ENCODE results near the gene MYH10. TPM values are rescaled to one million over a fixed set of nuclear protein-coding genes. Genes with fewer than 3 reads are reported as not detected.

The MYH10 gene
- total RNA-seq, 1 donor from 2014 or later = 3.4 TPM

DNA sequence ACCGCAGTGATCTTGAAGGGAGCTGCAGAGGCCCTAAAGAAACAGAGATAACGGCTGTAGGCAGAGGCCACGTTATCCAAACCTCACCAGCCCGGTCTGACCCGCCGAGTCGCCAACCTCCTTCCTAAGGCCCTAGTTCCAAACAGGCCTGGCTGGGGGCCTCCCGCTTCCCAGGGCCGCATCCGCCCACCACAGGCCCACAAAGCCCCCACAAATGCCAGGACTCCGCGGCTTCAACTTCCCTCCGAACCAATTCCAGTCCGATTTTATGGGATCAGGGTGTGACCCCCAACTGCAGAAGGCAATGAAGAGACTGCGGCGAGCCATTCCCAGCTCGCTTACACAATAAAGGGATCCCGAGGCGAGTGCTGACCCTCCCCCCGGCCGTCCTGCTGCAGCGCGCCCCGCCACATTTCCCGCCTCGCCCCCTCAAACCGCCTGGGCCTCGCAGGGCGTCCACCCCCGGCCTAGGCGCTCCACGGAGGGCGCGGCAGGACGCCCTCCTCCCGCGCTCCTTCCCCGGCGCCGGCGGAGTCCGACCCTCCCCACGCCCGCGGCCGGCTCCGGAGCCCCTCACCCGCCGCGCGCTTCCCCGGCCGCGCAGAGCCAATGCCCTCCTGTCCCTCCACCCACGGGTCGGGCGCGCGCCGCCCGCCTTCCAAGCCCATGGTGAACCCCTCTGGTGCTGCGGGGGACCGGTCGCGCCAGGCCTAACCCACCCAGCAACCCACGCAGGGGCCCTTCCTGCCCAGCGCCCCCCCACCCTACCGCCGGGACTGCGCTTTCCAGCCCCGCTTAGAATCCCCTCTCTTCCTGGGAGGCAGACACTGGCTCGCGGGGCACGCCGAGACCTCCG is 926 bp downstream of the MYH10 start:
- TF ChIP-seq, protein P1, sequence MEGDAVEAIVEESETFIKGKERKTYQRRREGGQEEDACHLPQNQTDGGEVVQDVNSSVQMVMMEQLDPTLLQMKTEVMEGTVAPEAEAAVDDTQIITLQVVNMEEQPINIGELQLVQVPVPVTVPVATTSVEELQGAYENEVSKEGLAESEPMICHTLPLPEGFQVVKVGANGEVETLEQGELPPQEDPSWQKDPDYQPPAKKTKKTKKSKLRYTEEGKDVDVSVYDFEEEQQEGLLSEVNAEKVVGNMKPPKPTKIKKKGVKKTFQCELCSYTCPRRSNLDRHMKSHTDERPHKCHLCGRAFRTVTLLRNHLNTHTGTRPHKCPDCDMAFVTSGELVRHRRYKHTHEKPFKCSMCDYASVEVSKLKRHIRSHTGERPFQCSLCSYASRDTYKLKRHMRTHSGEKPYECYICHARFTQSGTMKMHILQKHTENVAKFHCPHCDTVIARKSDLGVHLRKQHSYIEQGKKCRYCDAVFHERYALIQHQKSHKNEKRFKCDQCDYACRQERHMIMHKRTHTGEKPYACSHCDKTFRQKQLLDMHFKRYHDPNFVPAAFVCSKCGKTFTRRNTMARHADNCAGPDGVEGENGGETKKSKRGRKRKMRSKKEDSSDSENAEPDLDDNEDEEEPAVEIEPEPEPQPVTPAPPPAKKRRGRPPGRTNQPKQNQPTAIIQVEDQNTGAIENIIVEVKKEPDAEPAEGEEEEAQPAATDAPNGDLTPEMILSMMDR (IDR thresholded peaks at IDR 0.05) = no peak
- Mint-ChIP-seq H3K27ac (peak overlapping the region; percentile 61), H3K4me1 (peaks cover 19% of the 10 kb centered on the region), H3K27me3 (peaks cover 38% of the 10 kb centered on the region), H3K36me3 (ENCODE audit: low read depth) (no peaks in the 10 kb centered on the region), H3K9me3 (no peaks in the 10 kb centered on the region), H3K4me3 (peak overlapping the region; percentile 97)
- ATAC-seq (ENCODE audit: low read depth) = no peak
- intact Hi-C loops (cut with micrococcal nuclease) = loop anchor here (2.0 to 10.0 kb wide), 5 partner anchors 117 to 948 kb away; partner anchors contain the start of genes CFAP52, NDEL1, NTN1 and STX8
- peak; percentile 29 for DNase-seq
- ChIA-PET CTCF (no interaction called here), POLR2A (interaction anchor here (0.7 to 1.6 kb wide), 2 partner anchors 194 to 707 kb away, joined by 3 to 6 read pairs; partner anchors contain the start of gene NDEL1)

DNA sequence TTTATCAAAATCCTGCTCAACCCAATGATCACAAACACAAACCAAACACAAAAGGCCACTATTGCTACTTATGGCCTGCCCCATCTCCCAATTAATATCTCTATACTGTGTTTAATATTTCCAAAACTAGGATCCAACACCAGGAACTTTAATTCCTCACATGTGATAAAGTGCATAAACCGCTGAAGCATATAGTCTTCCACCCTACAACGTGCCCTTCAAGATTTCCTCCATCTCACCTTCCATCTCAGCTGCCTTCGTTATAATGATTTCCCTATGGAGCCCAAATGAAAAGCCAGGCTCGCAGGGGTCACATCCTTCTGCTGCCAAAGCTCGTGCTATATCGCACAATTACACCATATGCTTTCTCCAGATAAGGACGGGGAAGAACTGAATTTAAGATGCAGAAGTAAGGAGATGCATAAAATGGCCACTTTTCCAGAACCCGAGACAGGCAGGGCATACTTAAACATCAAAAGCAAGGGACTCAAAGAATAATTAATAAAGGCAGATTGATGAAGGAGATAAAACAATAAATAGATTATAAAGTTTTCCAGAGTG is 1.8 kb downstream of the MYH10 start:
- Mint-ChIP-seq H3K27me3 (peaks cover 42% of the 10 kb centered on the region), H3K36me3 (ENCODE audit: low read depth) (no peaks in the 10 kb centered on the region)
- TF ChIP-seq, protein P1 (IDR thresholded peaks at IDR 0.05) = no peak

DNA sequence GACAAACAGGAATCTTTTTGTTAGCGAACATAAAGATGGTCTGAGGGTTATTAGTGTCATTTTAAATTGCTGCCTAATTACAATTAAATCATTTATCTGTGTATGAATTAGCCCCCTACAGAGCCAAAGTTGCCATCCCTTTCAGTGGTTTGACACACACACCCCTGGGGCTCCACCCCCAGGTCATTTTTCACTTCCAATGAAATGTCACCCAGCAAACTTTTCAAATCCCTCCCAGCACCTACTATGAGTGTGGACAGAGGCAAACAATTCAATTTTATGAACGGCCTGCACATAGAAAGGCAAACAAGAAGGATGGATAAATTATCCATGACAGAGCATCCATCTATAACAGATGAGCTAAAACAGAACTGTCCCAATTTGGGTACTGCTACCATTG is 2.4 kb downstream of the MYH10 start:
- Mint-ChIP-seq H3K4me3 (no peak overlapping the region), H3K9me3 (no peaks in the 10 kb centered on the region), H3K27me3 (peaks cover 39% of the 10 kb centered on the region), H3K4me1 (peaks cover 19% of the 10 kb centered on the region), H3K36me3 (ENCODE audit: low read depth) (no peaks in the 10 kb centered on the region), H3K27ac (no peak overlapping the region)
- CTCF ChIA-PET = no interaction called here
- intact Hi-C loops (cut with micrococcal nuclease) = no loop called here
- POLR2A ChIA-PET = no interaction called here
- ATAC-seq (ENCODE audit: low read depth) = no peak
- TF ChIP-seq, protein P1 (IDR thresholded peaks at IDR 0.05) = no peak
- DNase-seq = no peak

More for the DNA sequence above, 1.8 kb downstream of the MYH10 start:
- POLR2A ChIA-PET = no interaction called here
- intact Hi-C loops (cut with micrococcal nuclease) = no loop called here
- ATAC-seq (ENCODE audit: low read depth) (no peak), DNase-seq (no peak)
- CTCF ChIA-PET = no interaction called here
- H3K4me3 Mint-ChIP-seq = no peak overlapping the region
- no peak overlapping the region for H3K27ac Mint-ChIP-seq
- H3K9me3 Mint-ChIP-seq = no peaks in the 10 kb centered on the region
- peaks cover 19% of the 10 kb centered on the region for H3K4me1 Mint-ChIP-seq

DNA sequence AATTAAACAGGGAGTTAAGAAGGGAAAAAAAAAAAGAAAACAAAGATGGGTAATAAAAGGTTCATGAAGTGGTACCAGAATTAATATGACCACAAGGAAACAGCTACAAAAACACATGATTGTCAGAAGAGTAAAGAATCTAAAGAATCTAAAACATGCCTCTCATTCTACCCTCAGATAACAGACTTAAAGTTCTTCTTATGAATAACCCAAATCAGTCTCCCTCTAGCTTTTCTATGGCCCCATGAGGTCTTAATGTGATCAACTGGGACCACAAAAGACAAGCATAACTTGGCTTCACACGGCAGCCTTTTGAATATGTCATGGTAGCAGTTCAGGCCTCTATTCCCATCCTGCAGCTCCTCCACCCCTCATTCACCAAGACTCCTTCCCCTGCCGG is 6.9 kb downstream of the MYH10 start:
- ChIA-PET POLR2A (interaction anchor here (0.5 kb wide), 1 partner anchor 1460 kb away, joined by 5 read pairs; no protein-coding TSS in a partner anchor), CTCF (no interaction called here)
- no peak overlapping the region for H3K27ac Mint-ChIP-seq
- H3K9me3 Mint-ChIP-seq = no peaks in the 10 kb centered on the region
- H3K4me1 Mint-ChIP-seq = no peaks in the 10 kb centered on the region
- ATAC-seq (ENCODE audit: low read depth) (no peak), DNase-seq (no peak)
- no peak overlapping the region for H3K4me3 Mint-ChIP-seq
- TF ChIP-seq, protein P1 (IDR thresholded peaks at IDR 0.05) = no peak
- H3K36me3 Mint-ChIP-seq (ENCODE audit: low read depth) = no peaks in the 10 kb centered on the region
- peaks cover 36% of the 10 kb centered on the region for H3K27me3 Mint-ChIP-seq
- intact Hi-C loops (cut with micrococcal nuclease) = no loop called here

DNA sequence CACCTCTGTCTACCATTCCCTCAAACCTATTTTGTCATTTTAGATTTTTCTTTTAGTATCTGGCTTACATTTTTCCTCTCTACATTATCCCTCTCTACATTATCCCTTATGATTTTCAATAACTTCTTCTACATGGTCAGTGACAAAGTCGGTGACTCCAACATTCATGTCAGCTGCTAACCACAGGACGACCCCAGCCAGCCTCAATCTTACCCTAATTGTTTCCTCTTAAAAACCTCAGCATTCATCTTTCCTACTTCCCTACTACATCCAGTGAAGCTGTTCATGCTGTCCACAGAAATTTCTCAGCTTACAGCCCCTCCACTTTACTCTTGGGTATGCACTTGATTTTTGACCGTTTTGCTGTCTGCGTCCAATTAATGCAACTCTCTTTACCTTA is 8.3 kb downstream of the MYH10 start:
- POLR2A ChIA-PET = no interaction called here
- ATAC-seq (ENCODE audit: low read depth) (no peak), DNase-seq (no peak)
- Mint-ChIP-seq H3K36me3 (ENCODE audit: low read depth) (no peaks in the 10 kb centered on the region), H3K27me3 (peaks cover 23% of the 10 kb centered on the region), H3K27ac (no peak overlapping the region), H3K9me3 (no peaks in the 10 kb centered on the region), H3K4me3 (no peak overlapping the region), H3K4me1 (no peaks in the 10 kb centered on the region)
- CTCF ChIA-PET = no interaction called here
- intact Hi-C loops (cut with micrococcal nuclease) = no loop called here
- TF ChIP-seq, protein P1 (IDR thresholded peaks at IDR 0.05) = no peak
